K562 (cell line): ENCODE measurements around the gene LOXHD1. TPM values are rescaled to one million over a fixed set of nuclear protein-coding genes. Genes with fewer than 3 reads are reported as not detected.

ENCODE experiments used
- ATAC-seq: fragments of 200-7000 bp; cut with Tn5 transposase; 3 replicates; pipeline ENCODE4 v1.9.1; 2020; ENCODE audit warnings: moderate library complexity
- BruUV-seq: library from RNA; stranded (reverse); fragments of 400-500 nt; replicated peaks from 2 replicates; lab custom pipeline; 2021; lab: Mats Ljungman, UMichigan
- CTCF ChIA-PET: fragments of 300-600 bp; formaldehyde crosslinking; extraction: SDS; loops from one replicate; lab custom pipeline; 2021; ENCODE audit warnings: low intra/inter-chr PET ratio; lab: Yijun Ruan, JAX
- POLR2A ChIA-PET: fragments of 300-600, 350-650 bp; sonication (Branson Sonifier 250); formaldehyde crosslinking; extraction: SDS; loops from one replicate; lab custom pipeline; 2021; ENCODE audit warnings: antibody characterized with exemption, inconsistent platforms; lab: Yijun Ruan, JAX
- DNase-seq, 4 experiments: peaks; one replicate each; pipeline versions ENCODE4 v3.0.0 to v3.0.0-alpha.2; 2011 to 2018; ENCODE audit warnings: low spot score in 3 of 4, mixed read lengths in 3 of 4; ENCODE audit errors: extremely low read depth in 1 of 4
- FAIRE-seq: peaks from 2 replicates; lab custom pipeline; 2011; peaks lifted over from hg19 to GRCh38; lab: Jason Lieb, UNC
- H2AFZ ChIP-seq: 2 replicates; pipeline ENCODE4 v1.6.0; 2011; ENCODE audit warnings: low read depth, low read length, control low read depth, inconsistent platforms
- H3K27ac ChIP-seq: fragments of 200-600 bp; 3 replicates; pipeline ENCODE4 v1.8.0; 2011; ENCODE audit warnings: low read depth, mild to moderate bottlenecking, control low read depth, inconsistent platforms, low read length, moderate library complexity, mixed read lengths; ENCODE audit errors: extremely low read depth
- H3K27me3 ChIP-seq, 2 experiments: fragments of 300-600 bp in 1 of 2; 2 replicates in 1 of 2; 3 replicates in 1 of 2; pipeline versions ENCODE4 v1.6.0 to v1.8.0; 2011; ENCODE audit warnings: inconsistent platforms in 2 of 2, low read length in 2 of 2, mild to moderate bottlenecking in 1 of 2, mixed read lengths in 1 of 2, moderate library complexity in 1 of 2; ENCODE audit not compliant: control insufficient read depth in 2 of 2, insufficient read depth in 2 of 2
- H3K36me3 ChIP-seq: fragments of 300-600 bp; 3 replicates; pipeline ENCODE4 v1.8.0; 2011; ENCODE audit warnings: mild to moderate bottlenecking, low read length, inconsistent platforms; ENCODE audit not compliant: control insufficient read depth, insufficient read depth
- H3K4me1 ChIP-seq, 2 experiments: fragments of 200-600 bp in 1 of 2; replicated peaks in 1 of 2; 2 replicates in 1 of 2; 3 replicates in 1 of 2; pipeline versions ENCODE4 v1.5.1 to v1.8.0; 2011; ENCODE audit warnings: inconsistent platforms in 2 of 2, low read length in 2 of 2, mild to moderate bottlenecking in 1 of 2, mixed read lengths in 1 of 2, moderate library complexity in 1 of 2; ENCODE audit not compliant: control insufficient read depth in 2 of 2, insufficient read depth in 2 of 2
- H3K4me2 ChIP-seq: 2 replicates; pipeline ENCODE4 v1.6.1; 2011; ENCODE audit warnings: low read length, control low read depth, inconsistent platforms, mixed read lengths; ENCODE audit not compliant: insufficient read depth
- H3K4me3 ChIP-seq: fragments of 200-600 bp; sonication (generic), shearing (Covaris generic); 2 replicates; pipeline ENCODE4 v1.5.1; 2016; ENCODE audit warnings: control low read depth, inconsistent platforms
- H3K79me2 ChIP-seq: fragments of 200-600 bp; 3 replicates; pipeline ENCODE4 v1.8.0; 2011; ENCODE audit warnings: low read length, inconsistent platforms; ENCODE audit not compliant: control insufficient read depth, insufficient read depth
- H3K9ac ChIP-seq, 2 experiments: 2 replicates each; pipeline versions ENCODE4 v1.6.0 to v1.6.1; 2011; ENCODE audit warnings: low read depth in 2 of 2, low read length in 2 of 2, control low read depth in 1 of 2, inconsistent platforms in 1 of 2, mild to moderate bottlenecking in 1 of 2, mixed read lengths in 1 of 2; ENCODE audit not compliant: insufficient read depth in 1 of 2
- H3K9me1 ChIP-seq: one replicate; pipeline ENCODE4 v1.6.0; 2011; ENCODE audit warnings: inconsistent platforms, mild to moderate bottlenecking, low read length, moderate library complexity; ENCODE audit not compliant: control insufficient read depth, insufficient read depth
- H3K9me3 ChIP-seq: replicated peaks from 2 replicates; pipeline ENCODE4 v1.5.1; 2011; ENCODE audit warnings: low read depth, low read length, inconsistent platforms; ENCODE audit not compliant: control insufficient read depth, insufficient read depth
- H4K20me1 ChIP-seq: replicated peaks from 2 replicates; pipeline ENCODE4 v1.6.1; 2011; ENCODE audit warnings: low read length, inconsistent platforms, mixed read lengths; ENCODE audit not compliant: control insufficient read depth, insufficient read depth
- CBX2 ChIP-seq: fragments of 200-600 bp; sonication (generic); IDR thresholded peaks from one replicate; pipeline ENCODE4 v1.6.1; 2012; ENCODE audit warnings: mild to moderate bottlenecking, low read length, inconsistent platforms; ENCODE audit not compliant: insufficient read depth, poor library complexity, severe bottlenecking
- DMBX1 ChIP-seq: fragments of 250-450 bp; sonication (Bioruptor Pico); IDR thresholded peaks from 2 replicates; pipeline ENCODE4 v1.8.0; 2022; ENCODE audit warnings: inconsistent platforms, mild to moderate bottlenecking, moderate library complexity, borderline replicate concordance
- ELK1 ChIP-seq: sonication (generic); formaldehyde crosslinking; IDR thresholded peaks from 2 replicates; pipeline ENCODE4 v1.8.1; 2022; ENCODE audit warnings: missing genetic modification reagents
- ERF ChIP-seq: fragments of 450-650 bp; formaldehyde crosslinking; IDR thresholded peaks from 2 replicates; pipeline ENCODE4 v1.4.0; 2020; ENCODE audit warnings: mild to moderate bottlenecking, mixed read lengths
- FOXO4 ChIP-seq: fragments of 450-650 bp; formaldehyde crosslinking; IDR thresholded peaks from 2 replicates; pipeline ENCODE4 v1.4.0; 2020; ENCODE audit warnings: mild to moderate bottlenecking, moderate library complexity
- HEY1 ChIP-seq: fragments of 250-450 bp; sonication (Bioruptor Pico); IDR thresholded peaks from 2 replicates; pipeline ENCODE4 v1.5.0; 2020; ENCODE audit warnings: mild to moderate bottlenecking, moderate library complexity, borderline replicate concordance
- HSF4 ChIP-seq: fragments of 250-450 bp; sonication (Bioruptor Pico); IDR thresholded peaks from 2 replicates; pipeline ENCODE4 v2.1.2; 2022; ENCODE audit warnings: mild to moderate bottlenecking, moderate library complexity, borderline replicate concordance
- KAT8 ChIP-seq: fragments of 450-650 bp; IDR thresholded peaks from 2 replicates; pipeline ENCODE4 v1.6.1; 2016; ENCODE audit warnings: low read depth, mild to moderate bottlenecking
- KDM1A ChIP-seq, 2 experiments: fragments of 450-650 bp; IDR thresholded peaks; 2 replicates each; pipeline ENCODE4 v1.6.1; 2016; ENCODE audit warnings: mild to moderate bottlenecking in 2 of 2
- NR1H2 ChIP-seq: sonication (generic); formaldehyde crosslinking; IDR thresholded peaks from 2 replicates; pipeline ENCODE4 v1.4.0; 2020; ENCODE audit warnings: mild to moderate bottlenecking, missing genetic modification reagents
- RBFOX2 ChIP-seq: fragments of 200-400 bp; formaldehyde crosslinking; IDR thresholded peaks from 2 replicates; pipeline ENCODE4 v1.6.1; 2017; ENCODE audit warnings: low read depth, mild to moderate bottlenecking, low read length, moderate library complexity
- RBM39 ChIP-seq: fragments of 200-400 bp; formaldehyde crosslinking; optimal IDR thresholded peaks from 2 replicates; pipeline ENCODE3; 2018; ENCODE audit warnings: low read depth, low read length
- SIX5 ChIP-seq, 2 experiments: IDR thresholded peaks; 2 replicates each; pipeline ENCODE4 v1.6.1; 2011; ENCODE audit warnings: low read length in 2 of 2, borderline replicate concordance in 1 of 2, low read depth in 1 of 2, mild to moderate bottlenecking in 1 of 2, moderate library complexity in 1 of 2; ENCODE audit not compliant: insufficient read depth in 1 of 2
- TCFL5 ChIP-seq: fragments of 250-450 bp; sonication (Bioruptor Pico); conservative IDR thresholded peaks from 2 replicates; pipeline ENCODE4 v1.6.1; 2021; ENCODE audit warnings: mild to moderate bottlenecking, moderate library complexity, matching md5 sums
- ZNF175 ChIP-seq: fragments of 200-800 bp; sonication (Bioruptor generic); IDR thresholded peaks from 2 replicates; pipeline ENCODE4 v1.6.1; 2016; ENCODE audit warnings: low read depth, mild to moderate bottlenecking, missing genetic modification characterization, missing compliant biosample characterization
- ZNF197 ChIP-seq: fragments of 200-800 bp; sonication (Bioruptor generic); IDR thresholded peaks from 2 replicates; pipeline ENCODE4 v1.6.1; 2016; ENCODE audit warnings: low read depth, missing genetic modification characterization, missing compliant biosample characterization
- WGBS: fragments of 100-300 bp; shearing (Covaris generic); methylation state at CpG from one replicate; pipeline ENCODE4 v1.1.6; 2016; ENCODE audit warnings: low coverage, mixed read lengths; ENCODE audit not compliant: insufficient coverage; ENCODE audit errors: missing lambda C conversion rate; 5-methylcytosine and 5-hydroxymethylcytosine counted together
- in situ Hi-C: fragments of 300-500 bp; cut with MboI; formaldehyde crosslinking; loops from 4 replicates; pipeline ENCODE4 v1.15.0; 2018; ENCODE audit warnings: inconsistent platforms, mixed read lengths
- intact Hi-C: fragments of 100-400 bp; cut with micrococcal nuclease; formaldehyde crosslinking; loops from 2 replicates; pipeline ENCODE4 v1.14.2; 2022
- polyA plus RNA-seq, 8 experiments: library from polyadenylated mRNA; depleted of rRNA in 4 of 8; stranded (reverse) in 5 of 8; unstranded in 3 of 8; fragments of >200 nt; fragmentation: Nextera tagmentation in 2 of 8; fragmentation: Illumina TruSeq in 1 of 8; extraction: Ambion mirVana in 2 of 8; extraction: Trizol in 1 of 8; gene quantifications; 2 replicates each; pipeline versions ENCODE4 v1.2.1 to v1.2.3, GENCODE V29; 2011 to 2014; ENCODE audit warnings: inconsistent platforms in 1 of 8, missing spikeins in 1 of 8
- total RNA-seq, 7 experiments: library from RNA; depleted of rRNA in 6 of 7; stranded (reverse); fragments of >200 nt in 6 of 7; fragmentation: Illumina TruSeq in 2 of 7; extraction: Trizol in 2 of 7; gene quantifications; 2 replicates each; pipeline versions ENCODE4 v1.2.1 to v1.2.3, GENCODE V29; 2011 to 2021; ENCODE audit warnings: low replicate concordance in 1 of 7

The LOXHD1 gene
- total and polyA plus RNA-seq, 9 of the 15 experiments (the other 6 are each of a cell fraction or from before 2014, with no cell fraction given) = not detected

- TF ChIP-seq FOXO4 (CRISPR knock-in tag) (no peak), DMBX1 (no peak), SIX5 (IDR thresholded peaks at IDR 0.05; ENCODE audit: borderline replicate concordance in 1 of 2, insufficient read depth in 1 of 2, low read depth in 1 of 2, low read length in 2 of 2) (no peak), NR1H2 (CRISPR knock-in tag) (no peak)
Observed at GRCh38 chr18:46570666-46571065, 86.4 kb downstream of the LOXHD1 start (continued).

GRCh38 chr18:46570134-46570533, 86.9 kb downstream of the LOXHD1 start:
- in situ Hi-C loops (no loop called here), intact Hi-C loops (no loop called here)
- TF ChIP-seq ZNF175 (no peak), HSF4 (CRISPR knock-in tag) (no peak), ZNF197 (CRISPR knock-in tag) (no peak), KDM1A (IDR thresholded peaks at IDR 0.05) (no peak), CBX2 (no peak), ELK1 (CRISPR knock-in tag) (no peak), RBFOX2 (no peak), HEY1 (CRISPR knock-in tag) (no peak), TCFL5 (CRISPR knock-in tag) (no peak), RBM39 (no peak), KAT8 (no peak), ERF (CRISPR knock-in tag) (no peak)
- no peak overlapping the region for H2AFZ ChIP-seq
- POLR2A ChIA-PET = interaction anchor here (0.5 kb wide), 1 partner anchor 187 kb away, joined by 3 read pairs; no protein-coding TSS in a partner anchor
- H4K20me1 ChIP-seq = no peaks in the 10 kb centered on the region
- BruUV-seq = no TSS peak
- ATAC-seq = no peak
- no peaks in the 10 kb centered on the region for H3K9me1 ChIP-seq
- H3K9ac ChIP-seq = no peak overlapping the region
- CTCF ChIA-PET = no interaction called here
- no peak overlapping the region for H3K27ac ChIP-seq
- DNase-seq = no peak
- no peak for FAIRE-seq
- H3K27me3 ChIP-seq = no peaks in the 10 kb centered on the region
- WGBS = 0% methylated on average over 5 of the region's 5 CpGs
- no peak overlapping the region for H3K4me2 ChIP-seq
- H3K9me3 ChIP-seq = no peaks in the 10 kb centered on the region
- H3K4me3 ChIP-seq = no peak overlapping the region
- no peaks in the 10 kb centered on the region; a peak in 1 of 5 replicates for H3K4me1 ChIP-seq
- H3K36me3 ChIP-seq = no peaks in the 10 kb centered on the region
- H3K79me2 ChIP-seq = no peaks in the 10 kb centered on the region
